Endodermal cell (in vitro differentiated cells): ENCODE results near the gene PUS10. TPM values are rescaled to one million over a fixed set of nuclear protein-coding genes. Genes with fewer than 3 reads are reported as not detected.

ENCODE experiments used
- DNase-seq: peaks from one replicate; pipeline ENCODE4 v3.0.0-alpha.2; 2017
- H3K27ac ChIP-seq: 2 replicates; pipeline ENCODE4 v1.5.1; 2013; ENCODE audit warnings: mild to moderate bottlenecking, low read depth, low read length, moderate library complexity
- H3K27me3 ChIP-seq: 2 replicates; pipeline ENCODE4 v1.6.1; 2013; ENCODE audit warnings: mild to moderate bottlenecking, low read length, moderate library complexity; ENCODE audit not compliant: insufficient read depth, control insufficient read depth, poor library complexity, severe bottlenecking
- H3K36me3 ChIP-seq: 2 replicates; pipeline ENCODE4 v1.7.0; 2013; ENCODE audit warnings: mild to moderate bottlenecking, low read length, moderate library complexity; ENCODE audit not compliant: control insufficient read depth, insufficient read depth
- H3K4me1 ChIP-seq: one replicate; pipeline ENCODE4 v1.7.0; 2013; ENCODE audit warnings: low read length; ENCODE audit not compliant: control insufficient read depth, insufficient read depth
- H3K4me3 ChIP-seq: 2 replicates; pipeline ENCODE4 v1.5.1; 2013; ENCODE audit warnings: mild to moderate bottlenecking, low read length, moderate library complexity
- H3K9ac ChIP-seq: 2 replicates; pipeline ENCODE4 v1.6.1; 2013; ENCODE audit warnings: mild to moderate bottlenecking, low read length, moderate library complexity; ENCODE audit not compliant: poor library complexity, severe bottlenecking; ENCODE audit errors: extremely low read depth
- H3K9me3 ChIP-seq: 2 replicates; pipeline ENCODE4 v1.6.1; 2013; ENCODE audit warnings: mild to moderate bottlenecking, low read length, moderate library complexity; ENCODE audit not compliant: control insufficient read depth
- H3K27ac Mint-ChIP-seq: 2 replicates; pipeline ENCODE4 v1.8.0; 2020; ENCODE audit warnings: mixed read lengths
- H3K27me3 Mint-ChIP-seq: 2 replicates; pipeline ENCODE4 v1.8.0; 2021; ENCODE audit warnings: mild to moderate bottlenecking, mixed read lengths; ENCODE audit not compliant: insufficient read depth
- H3K36me3 Mint-ChIP-seq: 2 replicates; pipeline ENCODE4 v1.8.0; 2020; ENCODE audit warnings: low read depth, mixed read lengths
- H3K4me1 Mint-ChIP-seq: 2 replicates; pipeline ENCODE4 v1.8.0; 2020; ENCODE audit warnings: mixed read lengths
- H3K4me3 Mint-ChIP-seq: 2 replicates; pipeline ENCODE4 v1.8.0; 2020; ENCODE audit warnings: mild to moderate bottlenecking, moderate library complexity, mixed read lengths
- H3K9me3 Mint-ChIP-seq: 2 replicates; pipeline ENCODE4 v1.8.0; 2020; ENCODE audit warnings: mild to moderate bottlenecking, mixed read lengths
- WGBS, 2 experiments: methylation state at CpG; one replicate each; pipeline versions ENCODE4 v1.1.5 to v1.1.7; 2013; ENCODE audit warnings: missing lambda C conversion rate in 2 of 2, mixed read lengths in 1 of 2; ENCODE audit not compliant: insufficient coverage in 1 of 2, insufficient read length in 1 of 2; 5-methylcytosine and 5-hydroxymethylcytosine counted together
- total RNA-seq, 2 donors: library from RNA; stranded (reverse); fragmentation: NEBNext Ultra II Directional in 1 of 2; extraction: Animal tissue kit (Norgen Biotek cat#: 25700) in 1 of 2; gene quantifications; 2 replicates in 1 of 2; 3 replicates in 1 of 2; pipeline ENCODE4 v1.2.1, GENCODE V29; 2021
- TF ChIP-seq, protein P1 (sequence below): fragments of 200-600 bp; sonication (generic); conservative IDR thresholded peaks from 2 replicates; pipeline ENCODE4 v1.5.0; 2021; ENCODE audit warnings: antibody characterized with exemption, mild to moderate bottlenecking

PUS10 gene
- total RNA-seq, 2 donors from 2014 or later, result 3.9 to 6.1 TPM

DNA sequence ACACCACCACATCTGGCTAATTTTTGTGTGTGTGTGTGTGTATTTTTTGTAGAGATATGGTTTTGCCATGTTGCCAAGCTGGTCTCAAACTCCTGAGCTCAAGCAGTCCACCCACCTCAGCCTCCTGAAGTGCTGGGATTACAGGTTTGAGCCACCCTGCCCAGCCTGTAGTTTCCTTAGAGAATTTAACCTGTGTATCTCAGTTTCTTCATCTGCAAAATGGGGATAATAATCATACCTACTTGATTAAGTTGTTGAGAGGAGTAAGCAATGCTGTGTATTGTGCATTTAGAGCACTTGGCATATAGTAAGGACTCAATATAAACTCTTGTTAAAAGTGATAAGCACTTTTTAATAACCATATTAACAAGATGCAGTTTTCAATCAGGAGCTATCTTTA is 41.3 kb upstream of the PUS10 start:
- H3K27ac Mint-ChIP-seq, result no peak overlapping the region
- peaks cover 1% of the 10 kb centered on the region for H3K9me3 Mint-ChIP-seq
- no peaks in the 10 kb centered on the region for H3K9me3 ChIP-seq
- no peak overlapping the region for H3K4me3 ChIP-seq
- TF ChIP-seq, protein P1, sequence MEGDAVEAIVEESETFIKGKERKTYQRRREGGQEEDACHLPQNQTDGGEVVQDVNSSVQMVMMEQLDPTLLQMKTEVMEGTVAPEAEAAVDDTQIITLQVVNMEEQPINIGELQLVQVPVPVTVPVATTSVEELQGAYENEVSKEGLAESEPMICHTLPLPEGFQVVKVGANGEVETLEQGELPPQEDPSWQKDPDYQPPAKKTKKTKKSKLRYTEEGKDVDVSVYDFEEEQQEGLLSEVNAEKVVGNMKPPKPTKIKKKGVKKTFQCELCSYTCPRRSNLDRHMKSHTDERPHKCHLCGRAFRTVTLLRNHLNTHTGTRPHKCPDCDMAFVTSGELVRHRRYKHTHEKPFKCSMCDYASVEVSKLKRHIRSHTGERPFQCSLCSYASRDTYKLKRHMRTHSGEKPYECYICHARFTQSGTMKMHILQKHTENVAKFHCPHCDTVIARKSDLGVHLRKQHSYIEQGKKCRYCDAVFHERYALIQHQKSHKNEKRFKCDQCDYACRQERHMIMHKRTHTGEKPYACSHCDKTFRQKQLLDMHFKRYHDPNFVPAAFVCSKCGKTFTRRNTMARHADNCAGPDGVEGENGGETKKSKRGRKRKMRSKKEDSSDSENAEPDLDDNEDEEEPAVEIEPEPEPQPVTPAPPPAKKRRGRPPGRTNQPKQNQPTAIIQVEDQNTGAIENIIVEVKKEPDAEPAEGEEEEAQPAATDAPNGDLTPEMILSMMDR, result no peak
- no peak overlapping the region for H3K4me3 Mint-ChIP-seq
- H3K27ac ChIP-seq, result no peak overlapping the region
- H3K4me1 Mint-ChIP-seq, result no peaks in the 10 kb centered on the region
- peaks cover 2% of the 10 kb centered on the region for H3K27me3 Mint-ChIP-seq
- H3K9ac ChIP-seq, result no peak overlapping the region
- no peaks in the 10 kb centered on the region for H3K27me3 ChIP-seq
- peaks cover 26% of the 10 kb centered on the region for H3K36me3 Mint-ChIP-seq
- no peaks in the 10 kb centered on the region for H3K4me1 ChIP-seq
- no peak for DNase-seq
- H3K36me3 ChIP-seq, result peaks cover 8% of the 10 kb centered on the region

DNA sequence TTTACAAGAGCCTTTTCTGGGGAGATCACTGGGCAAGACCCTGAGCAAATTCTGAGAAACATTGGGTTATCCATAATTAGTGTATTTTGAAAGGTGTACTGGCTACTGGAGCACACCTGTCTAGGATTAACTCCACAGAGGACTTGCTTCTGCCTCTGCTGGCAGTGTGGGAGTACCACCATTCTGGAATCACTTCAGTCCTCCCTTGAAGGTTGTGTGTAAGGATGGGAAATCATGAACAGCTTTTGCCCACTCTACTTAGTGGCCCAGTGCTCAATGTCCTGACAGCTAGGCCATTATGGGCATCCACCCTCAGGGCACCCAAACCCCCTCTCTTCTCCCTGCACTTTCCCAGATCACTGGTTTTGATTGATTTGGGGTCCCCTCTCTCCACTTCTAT is 39.5 kb upstream of the PUS10 start:
- no peak for DNase-seq

DNA sequence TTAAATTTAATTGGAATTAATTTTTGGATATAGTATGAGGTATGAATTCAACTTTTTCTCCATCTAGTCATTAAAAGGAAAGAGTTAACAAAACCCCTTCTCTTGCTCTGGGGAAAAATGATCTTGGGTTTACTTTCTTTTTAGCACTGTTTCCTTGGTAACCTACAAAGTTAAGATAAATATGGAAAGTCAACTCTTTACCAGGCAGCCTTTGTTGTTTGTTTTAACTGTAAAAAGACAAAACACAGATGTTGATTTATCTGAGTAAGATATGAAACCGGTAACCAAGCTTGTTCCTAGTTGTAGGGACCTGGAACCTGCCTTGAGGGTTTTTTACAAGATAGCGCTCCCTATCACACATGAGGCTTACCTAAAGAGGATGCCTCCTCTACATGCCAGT is 37.5 kb upstream of the PUS10 start:
- Mint-ChIP-seq H3K9me3 (no peaks in the 10 kb centered on the region), H3K27ac (no peak overlapping the region), H3K27me3 (no peaks in the 10 kb centered on the region), H3K4me1 (no peaks in the 10 kb centered on the region), H3K36me3 (peaks cover 33% of the 10 kb centered on the region), H3K4me3 (no peak overlapping the region)
- Histone ChIP-seq H3K4me1 (no peaks in the 10 kb centered on the region), H3K4me3 (no peak overlapping the region), H3K9ac (no peak overlapping the region), H3K36me3 (peaks cover 19% of the 10 kb centered on the region), H3K27ac (no peak overlapping the region), H3K9me3 (no peaks in the 10 kb centered on the region), H3K27me3 (no peaks in the 10 kb centered on the region)
- no peak for DNase-seq
- WGBS, 2 experiments, result 91 to 96% methylated on average over 2 of the region's 2 CpGs
- TF ChIP-seq, protein P1, result no peak

More for the DNA sequence above, 39.5 kb upstream of the PUS10 start:
- Mint-ChIP-seq H3K4me3 (no peak overlapping the region), H3K36me3 (peaks cover 31% of the 10 kb centered on the region), H3K4me1 (no peaks in the 10 kb centered on the region), H3K27me3 (no peaks in the 10 kb centered on the region), H3K27ac (no peak overlapping the region), H3K9me3 (peaks cover 1% of the 10 kb centered on the region)
- no peaks in the 10 kb centered on the region for H3K27me3 ChIP-seq
- H3K4me3 ChIP-seq, result no peak overlapping the region
- H3K27ac ChIP-seq, result no peak overlapping the region
- no peaks in the 10 kb centered on the region for H3K4me1 ChIP-seq
- peaks cover 8% of the 10 kb centered on the region for H3K36me3 ChIP-seq
- no peaks in the 10 kb centered on the region for H3K9me3 ChIP-seq
- H3K9ac ChIP-seq, result no peak overlapping the region
- TF ChIP-seq, protein P1, result peak; percentile 37
